ENCODE data around the gene NDUFA8. TPM values are rescaled to one million over a fixed set of nuclear protein-coding genes. Genes with fewer than 3 reads are reported as not detected.

Gene NDUFA8
- total RNA-seq, 1 experiment from 2014 or later = 70.7 TPM

DNA sequence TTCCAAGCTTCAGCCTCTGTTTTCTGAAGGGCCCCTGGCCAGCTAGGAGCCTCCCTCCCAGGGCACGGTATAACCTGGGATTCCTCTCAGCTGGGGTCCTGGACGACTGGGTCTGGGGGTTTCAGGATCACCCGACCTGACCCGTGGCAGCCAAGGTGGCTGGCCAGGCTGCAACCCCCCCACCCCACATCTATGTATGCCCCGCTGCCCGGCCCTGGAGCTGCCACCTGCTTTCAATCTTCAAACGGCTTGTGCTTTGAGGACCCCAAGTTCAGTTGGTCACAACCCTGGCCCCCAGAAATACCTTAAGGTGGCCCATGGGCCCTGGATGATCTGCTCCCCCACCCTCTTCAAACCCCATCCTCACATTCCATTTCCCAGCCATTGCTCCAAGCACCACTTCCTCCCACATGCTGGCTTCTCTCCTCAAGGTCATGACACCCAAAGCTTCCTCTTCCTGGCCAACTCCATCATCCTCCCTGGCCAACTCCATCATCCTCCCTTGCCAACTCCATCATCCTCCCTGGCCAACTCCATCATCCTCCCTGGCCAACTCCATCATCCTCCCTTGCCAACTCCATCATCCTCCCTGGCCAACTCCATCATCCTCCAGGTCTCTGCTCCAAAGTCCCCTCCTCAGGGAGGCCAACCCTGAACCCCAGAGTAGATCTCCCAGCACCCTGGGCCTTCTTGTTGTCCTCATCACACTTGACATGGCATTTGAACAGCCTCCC is 49.3 kb downstream of the NDUFA8 start:
- no peak overlapping the region for H3K4me3 Mint-ChIP-seq
- ATAC-seq (no peak), DNase-seq (ENCODE audit: low spot score) (no peak)
- H3K4me1 Mint-ChIP-seq = peaks cover 31% of the 10 kb centered on the region
- H3K27me3 Mint-ChIP-seq (ENCODE audit: low read depth) = no peaks in the 10 kb centered on the region; the same call in 1 of the 2 replicates
- no peaks in the 10 kb centered on the region for H3K9me3 Mint-ChIP-seq
- no peak overlapping the region for H3K27ac Mint-ChIP-seq
- CTCF ChIA-PET = interaction anchor here (0.7 to 24.3 kb wide), 5 partner anchors 12 to 564 kb away, joined by 3 to 627 read pairs (median 7); no protein-coding TSS in a partner anchor
- TF ChIP-seq ZNF138 (CRISPR knock-in tag; conservative IDR thresholded peaks at IDR 0.05) = no peak
- TF ChIP-seq, protein P1, sequence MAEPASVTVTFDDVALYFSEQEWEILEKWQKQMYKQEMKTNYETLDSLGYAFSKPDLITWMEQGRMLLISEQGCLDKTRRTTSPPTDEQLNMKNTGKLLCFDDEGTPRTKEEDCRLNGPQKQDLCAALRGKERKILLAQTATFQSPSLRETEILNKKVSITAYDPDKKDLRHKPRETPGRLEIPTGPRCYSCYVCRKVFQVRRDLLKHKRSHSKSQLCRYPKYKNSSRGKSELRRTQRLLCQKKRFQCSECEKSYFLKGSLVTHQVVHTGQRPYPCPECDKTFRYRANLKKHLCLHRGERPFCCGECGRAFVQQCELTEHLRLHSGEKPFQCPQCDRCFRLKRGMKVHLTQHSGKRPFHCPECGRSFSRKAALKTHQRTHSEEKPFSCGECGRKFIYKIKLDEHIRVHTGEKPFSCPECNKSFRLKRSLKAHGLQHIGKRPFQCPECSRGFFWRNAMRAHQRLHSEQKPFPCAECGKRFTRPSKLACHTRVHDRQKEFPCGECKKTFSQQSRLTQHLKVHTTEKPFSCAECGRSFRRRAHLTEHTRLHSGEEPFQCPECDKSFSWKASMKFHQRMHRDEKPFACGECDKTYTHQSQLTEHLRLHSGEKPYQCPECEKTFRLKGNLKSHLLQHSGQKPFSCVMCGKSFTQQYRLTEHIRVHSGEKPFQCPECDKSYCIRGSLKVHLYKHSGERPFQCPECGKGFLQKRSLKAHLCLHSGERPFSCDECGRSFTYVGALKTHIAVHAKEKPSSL (CRISPR knock-in tag; conservative IDR thresholded peaks at IDR 0.05) = no peak
- TF ChIP-seq GABPB1 (CRISPR knock-in tag; IDR thresholded peaks at IDR 0.05) = no peak
- TF ChIP-seq NFE2L1 (CRISPR knock-in tag; IDR thresholded peaks at IDR 0.05) = no peak
- TF ChIP-seq HMGXB4 (CRISPR knock-in tag; IDR thresholded peaks at IDR 0.05) = no peak
- no peak for TF ChIP-seq SOX15 (CRISPR knock-in tag; IDR thresholded peaks at IDR 0.05)
- no peak for TF ChIP-seq FOXK1 (CRISPR knock-in tag; IDR thresholded peaks at IDR 0.05)
- TF ChIP-seq, protein P2, sequence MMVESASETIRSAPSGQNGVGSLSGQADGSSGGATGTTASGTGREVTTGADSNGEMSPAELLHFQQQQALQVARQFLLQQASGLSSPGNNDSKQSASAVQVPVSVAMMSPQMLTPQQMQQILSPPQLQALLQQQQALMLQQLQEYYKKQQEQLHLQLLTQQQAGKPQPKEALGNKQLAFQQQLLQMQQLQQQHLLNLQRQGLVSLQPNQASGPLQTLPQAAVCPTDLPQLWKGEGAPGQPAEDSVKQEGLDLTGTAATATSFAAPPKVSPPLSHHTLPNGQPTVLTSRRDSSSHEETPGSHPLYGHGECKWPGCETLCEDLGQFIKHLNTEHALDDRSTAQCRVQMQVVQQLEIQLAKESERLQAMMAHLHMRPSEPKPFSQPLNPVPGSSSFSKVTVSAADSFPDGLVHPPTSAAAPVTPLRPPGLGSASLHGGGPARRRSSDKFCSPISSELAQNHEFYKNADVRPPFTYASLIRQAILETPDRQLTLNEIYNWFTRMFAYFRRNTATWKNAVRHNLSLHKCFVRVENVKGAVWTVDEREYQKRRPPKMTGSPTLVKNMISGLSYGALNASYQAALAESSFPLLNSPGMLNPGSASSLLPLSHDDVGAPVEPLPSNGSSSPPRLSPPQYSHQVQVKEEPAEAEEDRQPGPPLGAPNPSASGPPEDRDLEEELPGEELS (CRISPR knock-in tag; IDR thresholded peaks at IDR 0.05) = no peak
- TF ChIP-seq, protein P3, sequence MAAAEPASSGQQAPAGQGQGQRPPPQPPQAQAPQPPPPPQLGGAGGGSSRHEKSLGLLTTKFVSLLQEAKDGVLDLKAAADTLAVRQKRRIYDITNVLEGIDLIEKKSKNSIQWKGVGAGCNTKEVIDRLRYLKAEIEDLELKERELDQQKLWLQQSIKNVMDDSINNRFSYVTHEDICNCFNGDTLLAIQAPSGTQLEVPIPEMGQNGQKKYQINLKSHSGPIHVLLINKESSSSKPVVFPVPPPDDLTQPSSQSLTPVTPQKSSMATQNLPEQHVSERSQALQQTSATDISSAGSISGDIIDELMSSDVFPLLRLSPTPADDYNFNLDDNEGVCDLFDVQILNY (CRISPR knock-in tag; IDR thresholded peaks at IDR 0.05) = no peak
- TF ChIP-seq FOXP1 (CRISPR knock-in tag; IDR thresholded peaks at IDR 0.05; ENCODE audit: borderline replicate concordance) = no peak
- no peak for TF ChIP-seq ZBTB21 (CRISPR knock-in tag; IDR thresholded peaks at IDR 0.05; ENCODE audit: borderline replicate concordance)
- no peak for TF ChIP-seq RELA (CRISPR knock-in tag; IDR thresholded peaks at IDR 0.05; ENCODE audit: borderline replicate concordance)
- no peak for TF ChIP-seq IRF1 (CRISPR knock-in tag; IDR thresholded peaks at IDR 0.05)
- no peaks in the 10 kb centered on the region for H3K36me3 Mint-ChIP-seq
- POLR2A ChIA-PET = no interaction called here

- ChIA-PET CTCF (interaction anchor here (1.1 to 24.3 kb wide), 5 partner anchors 12 to 247 kb away, joined by 3 to 627 read pairs (median 7); no protein-coding TSS in a partner anchor), POLR2A (no interaction called here)
- DNase-seq (ENCODE audit: low spot score) (no peak), ATAC-seq (peak; percentile 72)
- Mint-ChIP-seq H3K9me3 (peaks cover 1% of the 10 kb centered on the region), H3K27ac (no peak overlapping the region), H3K4me3 (no peak overlapping the region), H3K36me3 (no peaks in the 10 kb centered on the region), H3K27me3 (ENCODE audit: low read depth) (no peaks in the 10 kb centered on the region; the same call in 1 of the 2 replicates), H3K4me1 (peaks cover 22% of the 10 kb centered on the region)
- TF ChIP-seq MYBL2 (CRISPR knock-in tag; IDR thresholded peaks at IDR 0.05) = no peak
- no peak for TF ChIP-seq PRRX2 (CRISPR knock-in tag; IDR thresholded peaks at IDR 0.05)
- TF ChIP-seq, protein P4, sequence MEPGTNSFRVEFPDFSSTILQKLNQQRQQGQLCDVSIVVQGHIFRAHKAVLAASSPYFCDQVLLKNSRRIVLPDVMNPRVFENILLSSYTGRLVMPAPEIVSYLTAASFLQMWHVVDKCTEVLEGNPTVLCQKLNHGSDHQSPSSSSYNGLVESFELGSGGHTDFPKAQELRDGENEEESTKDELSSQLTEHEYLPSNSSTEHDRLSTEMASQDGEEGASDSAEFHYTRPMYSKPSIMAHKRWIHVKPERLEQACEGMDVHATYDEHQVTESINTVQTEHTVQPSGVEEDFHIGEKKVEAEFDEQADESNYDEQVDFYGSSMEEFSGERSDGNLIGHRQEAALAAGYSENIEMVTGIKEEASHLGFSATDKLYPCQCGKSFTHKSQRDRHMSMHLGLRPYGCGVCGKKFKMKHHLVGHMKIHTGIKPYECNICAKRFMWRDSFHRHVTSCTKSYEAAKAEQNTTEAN (CRISPR knock-in tag; IDR thresholded peaks at IDR 0.05) = no peak
- no peak for TF ChIP-seq RORB (CRISPR knock-in tag; IDR thresholded peaks at IDR 0.05)
- no peak for TF ChIP-seq NFYB (CRISPR knock-in tag; conservative IDR thresholded peaks at IDR 0.05; ENCODE audit: low read depth)
- TF ChIP-seq ELF4 (CRISPR knock-in tag; IDR thresholded peaks at IDR 0.05; ENCODE audit: low read depth) = no peak
- no peak for TF ChIP-seq EMX1 (CRISPR knock-in tag; IDR thresholded peaks at IDR 0.05)
- no peak for TF ChIP-seq SP1 (CRISPR knock-in tag; conservative IDR thresholded peaks at IDR 0.05)
- no peak for TF ChIP-seq TP53 (CRISPR knock-in tag; IDR thresholded peaks at IDR 0.05)
- no peak for TF ChIP-seq PREB (CRISPR knock-in tag; IDR thresholded peaks at IDR 0.05; ENCODE audit: borderline replicate concordance)
- TF ChIP-seq NR1H2 (CRISPR knock-in tag; IDR thresholded peaks at IDR 0.05) = no peak
Observed at GRCh38 chr9:122109035-122109813, 50.4 kb downstream of the NDUFA8 start.

Measured in WTC11 (cell line).